B cell (primary cell): ENCODE results near the gene SATB2. TPM values are rescaled to one million over a fixed set of nuclear protein-coding genes. Genes with fewer than 3 reads are reported as not detected.

Experiments
- ATAC-seq: fragments of 200-7000 bp; cut with Tn5 transposase; one replicate; pipeline ENCODE4 v1.10.0; 2021; ENCODE audit warnings: low read depth, mild to moderate bottlenecking, moderate number of reproducible peaks, moderate library complexity
- CTCF ChIA-PET: fragments of 350-600 bp; sonication (Branson Sonifier 250); formaldehyde crosslinking; loops from one replicate; lab custom pipeline; 2021; ENCODE audit warnings: antibody characterized with exemption, inconsistent platforms; lab: Charles Lee
- POLR2A ChIA-PET: fragments of 350-600 bp; sonication (Branson Sonifier 250); formaldehyde crosslinking; loops from one replicate; lab custom pipeline; 2021; ENCODE audit warnings: antibody characterized with exemption; lab: Charles Lee
- DNase-seq: peaks from one replicate; pipeline ENCODE4 v3.0.0; 2013
- H2AFZ ChIP-seq: 2 replicates; pipeline ENCODE4 v1.6.1; 2012; ENCODE audit warnings: mild to moderate bottlenecking, low read depth, low read length; ENCODE audit not compliant: insufficient read depth, poor library complexity, severe bottlenecking
- H3K27ac ChIP-seq, 2 donors: 1 replicate in 1 of 2; 2 replicates in 1 of 2; pipeline ENCODE4 v1.5.1; 2012 to 2013; ENCODE audit warnings: low read length in 2 of 2, mild to moderate bottlenecking in 2 of 2, moderate library complexity in 1 of 2
- H3K27me3 ChIP-seq, 4 experiments: fragments of 200-600 bp in 1 of 4; sonication (generic) in 1 of 4; replicated peaks in 1 of 4; 1 replicate in 2 of 4; 2 replicates in 2 of 4; pipeline versions ENCODE4 v1.6.1 to v1.7.0; 2013 to 2016; ENCODE audit warnings: low read length in 3 of 4, mild to moderate bottlenecking in 2 of 4, mixed read lengths in 1 of 4, moderate library complexity in 1 of 4; ENCODE audit not compliant: insufficient read depth in 4 of 4, control insufficient read depth in 3 of 4; ENCODE audit errors: control extremely low read depth in 1 of 4
- H3K36me3 ChIP-seq, 2 experiments: replicated peaks in 1 of 2; 1 replicate in 1 of 2; 2 replicates in 1 of 2; pipeline versions ENCODE4 v1.6.1 to v1.7.1; 2013; ENCODE audit warnings: low read length in 1 of 2; ENCODE audit not compliant: insufficient read depth in 2 of 2, control insufficient read depth in 1 of 2; ENCODE audit errors: control extremely low read depth in 1 of 2, extremely low read depth in 1 of 2
- H3K4me1 ChIP-seq, 2 donors: fragments of 200-600 bp in 1 of 2; sonication (generic) in 1 of 2; 1 replicate in 1 of 2; 2 replicates in 1 of 2; pipeline versions ENCODE4 v1.5.1 to v1.6.1; 2013 to 2017; ENCODE audit warnings: low read length in 2 of 2; ENCODE audit not compliant: control insufficient read depth in 2 of 2, insufficient read depth in 2 of 2
- H3K4me2 ChIP-seq: replicated peaks from 2 replicates; pipeline ENCODE3; 2012; ENCODE audit warnings: mild to moderate bottlenecking, low read depth, low read length; ENCODE audit not compliant: poor library complexity, severe bottlenecking
- H3K4me3 ChIP-seq, 5 experiments: fragments of 200-600 bp in 1 of 5; sonication (generic) in 1 of 5; 1 replicate in 3 of 5; 2 replicates in 2 of 5; pipeline versions ENCODE4 v1.5.1 to v1.7.0; 2011 to 2016; ENCODE audit warnings: low read length in 4 of 5, mild to moderate bottlenecking in 4 of 5, low read depth in 2 of 5, control low read depth in 1 of 5, moderate library complexity in 1 of 5; ENCODE audit not compliant: insufficient read depth in 1 of 5; ENCODE audit errors: control extremely low read depth in 1 of 5, extremely low read depth in 1 of 5
- H3K79me2 ChIP-seq: fragments of 200-600 bp; sonication (generic); one replicate; pipeline ENCODE4 v1.6.0; 2016; ENCODE audit warnings: low read length; ENCODE audit not compliant: control insufficient read depth, insufficient read depth
- H3K9ac ChIP-seq: fragments of 200-600 bp; sonication (generic); 2 replicates; pipeline ENCODE4 v1.6.1; 2017; ENCODE audit warnings: mild to moderate bottlenecking, low read length, moderate library complexity
- H3K9me3 ChIP-seq, 3 donors: one replicate each; pipeline versions ENCODE4 v1.6.1 to v1.7.1; 2013; ENCODE audit warnings: low read length in 2 of 3; ENCODE audit not compliant: control insufficient read depth in 2 of 3, insufficient read depth in 1 of 3; ENCODE audit errors: control extremely low read depth in 1 of 3
- H4K20me1 ChIP-seq: 2 replicates; pipeline ENCODE4 v1.6.0; 2012; ENCODE audit warnings: mild to moderate bottlenecking, low read length; ENCODE audit not compliant: insufficient read depth, control insufficient read depth, poor library complexity, severe bottlenecking
- H3K27ac Mint-ChIP-seq: one replicate; pipeline ENCODE4 v1.8.0; 2021; ENCODE audit warnings: mixed read lengths
- H3K27me3 Mint-ChIP-seq: one replicate; pipeline ENCODE4 v1.8.0; 2021; ENCODE audit warnings: mixed read lengths
- H3K4me1 Mint-ChIP-seq: one replicate; pipeline ENCODE4 v1.8.0; 2021; ENCODE audit warnings: mixed read lengths
- H3K4me3 Mint-ChIP-seq: one replicate; pipeline ENCODE4 v1.8.0; 2021; ENCODE audit warnings: mixed read lengths
- H3K9me3 Mint-ChIP-seq: one replicate; pipeline ENCODE4 v1.8.0; 2022; ENCODE audit warnings: mixed read lengths; ENCODE audit not compliant: insufficient read depth
- EZH2 ChIP-seq: IDR thresholded peaks from 2 replicates; pipeline ENCODE4 v1.6.1; 2012; ENCODE audit warnings: borderline replicate concordance, low read depth, mild to moderate bottlenecking, moderate library complexity, low read length; ENCODE audit not compliant: insufficient read depth, poor library complexity, severe bottlenecking
- WGBS: methylation state at CpG from one replicate; pipeline ENCODE4 v1.1.5; 2013; ENCODE audit warnings: missing lambda C conversion rate; ENCODE audit not compliant: insufficient coverage; 5-methylcytosine and 5-hydroxymethylcytosine counted together
- intact Hi-C: fragments of 100-400 bp; cut with micrococcal nuclease; formaldehyde crosslinking; loops from one replicate; pipeline ENCODE4 v1.10.0; 2022
- polyA plus RNA-seq: library from polyadenylated mRNA; depleted of rRNA; stranded (reverse); fragments of >200 nt; gene quantifications from 2 replicates; pipeline ENCODE4 v1.2.3, GENCODE V29; 2012
- total RNA-seq, 2 donors: library from RNA; stranded (reverse); fragments of 120-200 nt in 1 of 2; gene quantifications; 1 replicate in 1 of 2; 2 replicates in 1 of 2; pipeline versions ENCODE4 v1.2.3 to v1.2.4, GENCODE V29; 2013 to 2022
- TF ChIP-seq, protein P1 (sequence below): fragments of 200-600 bp; IDR thresholded peaks from one replicate; pipeline ENCODE4 v1.8.0; 2022; ENCODE audit warnings: antibody characterized with exemption, mild to moderate bottlenecking

Gene SATB2
- total and polyA plus RNA-seq, 2 donors (not counting 1 experiment from before 2014, with no cell fraction given), result 0.13 to 0.49 TPM

DNA sequence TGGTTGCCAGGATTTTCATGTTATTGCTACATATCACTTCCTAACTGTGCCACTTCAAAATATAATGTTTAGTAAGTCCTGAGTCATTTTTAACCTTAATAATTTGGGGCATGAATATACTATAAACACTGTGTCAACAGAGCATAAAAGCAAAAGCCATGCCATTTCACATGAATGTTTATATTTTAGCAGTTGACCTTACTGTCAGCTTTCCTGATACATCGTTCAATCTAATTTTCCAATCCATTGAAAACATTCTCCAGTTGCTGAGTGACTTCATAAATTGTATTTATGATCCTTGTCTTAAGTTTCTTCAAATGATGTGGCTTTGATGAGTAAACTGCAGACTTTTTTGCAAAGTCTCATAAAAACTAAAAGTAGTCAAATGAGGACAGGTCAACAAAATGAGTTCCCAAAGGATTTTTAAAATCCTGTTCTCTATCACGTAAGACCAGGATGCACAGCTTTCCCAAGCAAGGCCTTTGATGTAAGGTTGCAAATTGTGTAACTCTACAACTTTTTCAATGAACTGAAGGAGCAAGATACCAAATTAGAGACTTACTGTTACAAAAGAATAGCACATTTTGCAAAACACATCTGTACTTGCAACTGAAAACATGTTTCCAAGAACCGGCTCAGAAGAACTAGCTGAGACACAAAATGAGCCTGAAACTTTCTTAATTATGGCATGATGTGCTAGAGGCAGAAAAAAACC, 117.7 kb downstream of the SATB2 start:
- Mint-ChIP-seq H3K4me1 (no peaks in the 10 kb centered on the region), H3K4me3 (no peak overlapping the region), H3K9me3 (no peaks in the 10 kb centered on the region), H3K27me3 (no peaks in the 10 kb centered on the region), H3K27ac (no peak overlapping the region)
- H4K20me1 ChIP-seq, result no peaks in the 10 kb centered on the region
- no peaks in the 10 kb centered on the region for H3K27me3 ChIP-seq
- H2AFZ ChIP-seq, result no peak overlapping the region
- no peaks in the 10 kb centered on the region for H3K79me2 ChIP-seq
- H3K4me2 ChIP-seq, result no peak overlapping the region
- H3K4me1 ChIP-seq, result no peaks in the 10 kb centered on the region
- no peaks in the 10 kb centered on the region for H3K36me3 ChIP-seq
- intact Hi-C loops, result no loop called here
- TF ChIP-seq, protein P1, sequence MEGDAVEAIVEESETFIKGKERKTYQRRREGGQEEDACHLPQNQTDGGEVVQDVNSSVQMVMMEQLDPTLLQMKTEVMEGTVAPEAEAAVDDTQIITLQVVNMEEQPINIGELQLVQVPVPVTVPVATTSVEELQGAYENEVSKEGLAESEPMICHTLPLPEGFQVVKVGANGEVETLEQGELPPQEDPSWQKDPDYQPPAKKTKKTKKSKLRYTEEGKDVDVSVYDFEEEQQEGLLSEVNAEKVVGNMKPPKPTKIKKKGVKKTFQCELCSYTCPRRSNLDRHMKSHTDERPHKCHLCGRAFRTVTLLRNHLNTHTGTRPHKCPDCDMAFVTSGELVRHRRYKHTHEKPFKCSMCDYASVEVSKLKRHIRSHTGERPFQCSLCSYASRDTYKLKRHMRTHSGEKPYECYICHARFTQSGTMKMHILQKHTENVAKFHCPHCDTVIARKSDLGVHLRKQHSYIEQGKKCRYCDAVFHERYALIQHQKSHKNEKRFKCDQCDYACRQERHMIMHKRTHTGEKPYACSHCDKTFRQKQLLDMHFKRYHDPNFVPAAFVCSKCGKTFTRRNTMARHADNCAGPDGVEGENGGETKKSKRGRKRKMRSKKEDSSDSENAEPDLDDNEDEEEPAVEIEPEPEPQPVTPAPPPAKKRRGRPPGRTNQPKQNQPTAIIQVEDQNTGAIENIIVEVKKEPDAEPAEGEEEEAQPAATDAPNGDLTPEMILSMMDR, result no peak
- TF ChIP-seq EZH2, result no peak
- H3K27ac ChIP-seq, result no peak overlapping the region
- DNase-seq (no peak), ATAC-seq (no peak)
- WGBS, result no CpG with 5 or more reads among the region's 3 CpGs
- CTCF ChIA-PET, result interaction anchor here (0.5 kb wide), 1 partner anchor 21 kb away, joined by 4 read pairs; no protein-coding TSS in a partner anchor
- no peak overlapping the region for H3K4me3 ChIP-seq
- H3K9ac ChIP-seq, result no peak overlapping the region
- POLR2A ChIA-PET, result no interaction called here
- H3K9me3 ChIP-seq, result no peaks in the 10 kb centered on the region

DNA sequence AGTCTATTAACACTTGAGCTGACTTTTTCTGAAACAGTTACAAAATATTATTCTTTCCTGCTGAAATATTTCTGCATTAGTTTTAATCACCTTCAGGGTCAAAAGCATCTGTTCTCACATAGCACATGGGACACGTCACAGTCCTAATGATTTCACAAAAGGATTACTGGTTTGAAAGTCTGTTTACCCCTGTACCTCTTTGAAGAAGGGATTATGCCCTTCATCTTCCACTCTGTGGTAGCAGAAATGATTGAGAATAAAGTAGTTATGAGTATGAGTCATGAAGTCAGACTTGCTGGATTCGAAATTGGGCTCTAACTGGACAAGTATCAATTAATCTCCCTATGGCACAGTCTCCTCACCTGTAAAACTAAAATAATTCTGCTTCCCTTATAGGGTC, 121.2 kb downstream of the SATB2 start:
- ATAC-seq (no peak), DNase-seq (no peak)
- Mint-ChIP-seq H3K4me1 (no peaks in the 10 kb centered on the region), H3K27ac (no peak overlapping the region), H3K9me3 (no peaks in the 10 kb centered on the region), H3K4me3 (no peak overlapping the region), H3K27me3 (no peaks in the 10 kb centered on the region)
- no peak overlapping the region for H3K9ac ChIP-seq
- no peaks in the 10 kb centered on the region for H3K27me3 ChIP-seq
- no peak overlapping the region for H3K27ac ChIP-seq
- no CpG with 5 or more reads among the region's 2 CpGs for WGBS
- no peaks in the 10 kb centered on the region for H3K4me1 ChIP-seq
- no peaks in the 10 kb centered on the region for H4K20me1 ChIP-seq
- no peak overlapping the region for H3K4me2 ChIP-seq
- H3K4me3 ChIP-seq, result no peak overlapping the region
- CTCF ChIA-PET, result no interaction called here
- no peaks in the 10 kb centered on the region for H3K79me2 ChIP-seq
- POLR2A ChIA-PET, result no interaction called here
- no peaks in the 10 kb centered on the region for H3K9me3 ChIP-seq
- no peaks in the 10 kb centered on the region for H3K36me3 ChIP-seq
- no peak for TF ChIP-seq EZH2
- TF ChIP-seq, protein P1, result no peak
- no peak overlapping the region for H2AFZ ChIP-seq
- intact Hi-C loops, result no loop called here
